Measurements from ENCODE around the gene PPM1M. TPM values are rescaled to one million over a fixed set of nuclear protein-coding genes. Genes with fewer than 3 reads are reported as not detected.
A peak's percentile ranks its signal among the peaks of the same experiment; 100 is the strongest.

Gene PPM1M
- total RNA-seq, 1 donor from 2014 or later, result 8.0 TPM

- no peaks in the 10 kb centered on the region for H3K9me3 Mint-ChIP-seq
- H3K27me3 Mint-ChIP-seq, result no peaks in the 10 kb centered on the region
- H3K36me3 Mint-ChIP-seq, result peaks cover 2% of the 10 kb centered on the region
- DNase-seq (ENCODE audit: extremely low spot score, unreplicated experiment), result peak; percentile 64
- H3K4me3 Mint-ChIP-seq, result no peak overlapping the region
- no peak overlapping the region for H3K27ac Mint-ChIP-seq
- no peak for TF ChIP-seq CTCF (conservative IDR thresholded peaks at IDR 0.05)
- peaks cover 9% of the 10 kb centered on the region for H3K4me1 Mint-ChIP-seq (ENCODE audit: unreplicated experiment)
These were observed 23.8 kb upstream of the PPM1M start for GRCh38 chr3:52221563-52222318.

GRCh38 chr3:52222319-52223221, 23.0 kb upstream of the PPM1M start:
- no peak for TF ChIP-seq CTCF (conservative IDR thresholded peaks at IDR 0.05)
- Mint-ChIP-seq H3K9me3 (no peaks in the 10 kb centered on the region), H3K36me3 (no peaks in the 10 kb centered on the region), H3K4me1 (ENCODE audit: unreplicated experiment) (peaks cover 6% of the 10 kb centered on the region), H3K4me3 (no peak overlapping the region), H3K27me3 (no peaks in the 10 kb centered on the region), H3K27ac (no peak overlapping the region)
- peak; percentile 55 for DNase-seq (ENCODE audit: extremely low spot score, unreplicated experiment)

- peak overlapping the region; percentile 39 for H3K27ac Mint-ChIP-seq
- peaks cover 5% of the 10 kb centered on the region for H3K4me1 Mint-ChIP-seq (ENCODE audit: unreplicated experiment)
- no peak overlapping the region for H3K4me3 Mint-ChIP-seq
- H3K36me3 Mint-ChIP-seq, result no peaks in the 10 kb centered on the region
- H3K9me3 Mint-ChIP-seq, result no peaks in the 10 kb centered on the region
- DNase-seq (ENCODE audit: extremely low spot score, unreplicated experiment), result peak; percentile 64
- H3K27me3 Mint-ChIP-seq, result no peaks in the 10 kb centered on the region
- TF ChIP-seq CTCF (conservative IDR thresholded peaks at IDR 0.05), result no peak
These were observed 21.8 kb upstream of the PPM1M start for GRCh38 chr3:52223449-52224408.

- Mint-ChIP-seq H3K27ac (no peak within 1 kb of the TSS), H3K36me3 (no peaks in the 10 kb centered on the region), H3K9me3 (no peaks in the 10 kb centered on the region), H3K4me3 (no peak within 1 kb of the TSS), H3K27me3 (no peaks in the 10 kb centered on the region), H3K4me1 (ENCODE audit: unreplicated experiment) (no peaks in the 10 kb centered on the region)
- no peak for TF ChIP-seq CTCF (conservative IDR thresholded peaks at IDR 0.05)
- peak; percentile 58 for DNase-seq (ENCODE audit: extremely low spot score, unreplicated experiment)
These were observed 19.9 kb upstream of the PPM1M start, which contains the start of gene TLR9 for GRCh38 chr3:52225452-52226228. TSS of gene TLR9 (minus strand) at chr3:52225645. CDS start at chr3:52225529, 116 bp downstream.
